Neural progenitor cell (in vitro differentiated cells): Measurements from ENCODE around the gene RIPK3. TPM values are rescaled to one million over a fixed set of nuclear protein-coding genes. Genes with fewer than 3 reads are reported as not detected.
A peak's percentile ranks its signal among the peaks of the same experiment; 100 is the strongest.

Source experiments
- DNase-seq: peaks from one replicate; pipeline ENCODE4 v3.0.0-alpha.2; 2016; ENCODE audit warnings: low spot score
- H2AFZ ChIP-seq: fragments of 200-600 bp; sonication (generic); replicated peaks from 2 replicates; pipeline ENCODE4 v1.6.1; 2016; ENCODE audit warnings: antibody characterized with exemption
- H3F3A ChIP-seq: fragments of 200-600 bp; sonication (generic); 2 replicates; pipeline ENCODE4 v1.6.1; 2016; ENCODE audit warnings: antibody characterized with exemption, low read depth
- H3K27ac ChIP-seq: fragments of 200-600 bp; sonication (generic); 2 replicates; pipeline ENCODE4 v1.5.1; 2016; ENCODE audit warnings: mild to moderate bottlenecking
- H3K27me3 ChIP-seq: fragments of 200-600 bp; sonication (generic); 2 replicates; pipeline ENCODE4 v1.6.1; 2016; ENCODE audit warnings: mild to moderate bottlenecking, moderate library complexity
- H3K36me3 ChIP-seq: fragments of 200-600 bp; sonication (generic); 2 replicates; pipeline ENCODE4 v1.5.1; 2016
- H3K4me1 ChIP-seq: fragments of 200-600 bp; sonication (generic); 2 replicates; pipeline ENCODE4 v1.6.1; 2016; ENCODE audit warnings: mixed run types
- H3K4me2 ChIP-seq: fragments of 200-600 bp; sonication (generic); 2 replicates; pipeline ENCODE4 v1.6.1; 2016
- H3K4me3 ChIP-seq: fragments of 200-600 bp; sonication (generic); 2 replicates; pipeline ENCODE4 v1.5.1; 2016
- H3K79me2 ChIP-seq: fragments of 200-600 bp; sonication (generic); 2 replicates; pipeline ENCODE4 v1.6.1; 2016; ENCODE audit warnings: low read depth
- H3K9ac ChIP-seq: fragments of 200-600 bp; sonication (generic); 2 replicates; pipeline ENCODE4 v1.6.1; 2016
- H3K9me3 ChIP-seq: fragments of 200-600 bp; sonication (generic); 2 replicates; pipeline ENCODE4 v1.5.1; 2016; ENCODE audit warnings: low read depth
- H4K20me1 ChIP-seq: fragments of 200-600 bp; sonication (generic); 2 replicates; pipeline ENCODE4 v1.6.1; 2016; ENCODE audit warnings: low read depth
- H3K27ac Mint-ChIP-seq: 3 replicates; pipeline ENCODE4 v1.8.0; 2021; ENCODE audit warnings: mixed read lengths
- H3K27me3 Mint-ChIP-seq: 2 replicates; pipeline ENCODE4 v1.8.0; 2022; ENCODE audit warnings: low read depth, mild to moderate bottlenecking, inconsistent platforms, moderate library complexity, mixed read lengths; ENCODE audit not compliant: insufficient read depth
- H3K36me3 Mint-ChIP-seq: 3 replicates; pipeline ENCODE4 v1.8.0; 2021; ENCODE audit warnings: mixed read lengths
- H3K4me1 Mint-ChIP-seq: 3 replicates; pipeline ENCODE4 v1.8.0; 2021; ENCODE audit warnings: mixed read lengths
- H3K4me3 Mint-ChIP-seq: 3 replicates; pipeline ENCODE4 v1.8.0; 2021; ENCODE audit warnings: mild to moderate bottlenecking, moderate library complexity, mixed read lengths
- H3K9me3 Mint-ChIP-seq: 3 replicates; pipeline ENCODE4 v1.8.0; 2020; ENCODE audit warnings: mixed read lengths
- EZH2 ChIP-seq: fragments of 200-600 bp; sonication (generic); IDR thresholded peaks from 2 replicates; pipeline ENCODE4 v1.6.1; 2017; ENCODE audit warnings: antibody characterized with exemption, mild to moderate bottlenecking, moderate library complexity
- EZH2phosphoT487 ChIP-seq: fragments of 200-600 bp; sonication (generic); IDR thresholded peaks from 2 replicates; pipeline ENCODE4 v1.6.1; 2017; ENCODE audit warnings: antibody characterized with exemption
- total RNA-seq: library from RNA; depleted of rRNA; stranded (reverse); fragments of >200 nt; gene quantifications from 2 replicates; pipeline ENCODE4 v1.2.3, GENCODE V29; 2015; ENCODE audit warnings: low replicate concordance
- TF ChIP-seq, protein P1 (sequence below): fragments of 200-600 bp; sonication (generic); IDR thresholded peaks from 2 replicates; pipeline ENCODE4 v1.5.1; 2017; ENCODE audit warnings: antibody characterized with exemption, mild to moderate bottlenecking

The RIPK3 gene
- total RNA-seq, 1 donor from 2014 or later, result not detected

DNA sequence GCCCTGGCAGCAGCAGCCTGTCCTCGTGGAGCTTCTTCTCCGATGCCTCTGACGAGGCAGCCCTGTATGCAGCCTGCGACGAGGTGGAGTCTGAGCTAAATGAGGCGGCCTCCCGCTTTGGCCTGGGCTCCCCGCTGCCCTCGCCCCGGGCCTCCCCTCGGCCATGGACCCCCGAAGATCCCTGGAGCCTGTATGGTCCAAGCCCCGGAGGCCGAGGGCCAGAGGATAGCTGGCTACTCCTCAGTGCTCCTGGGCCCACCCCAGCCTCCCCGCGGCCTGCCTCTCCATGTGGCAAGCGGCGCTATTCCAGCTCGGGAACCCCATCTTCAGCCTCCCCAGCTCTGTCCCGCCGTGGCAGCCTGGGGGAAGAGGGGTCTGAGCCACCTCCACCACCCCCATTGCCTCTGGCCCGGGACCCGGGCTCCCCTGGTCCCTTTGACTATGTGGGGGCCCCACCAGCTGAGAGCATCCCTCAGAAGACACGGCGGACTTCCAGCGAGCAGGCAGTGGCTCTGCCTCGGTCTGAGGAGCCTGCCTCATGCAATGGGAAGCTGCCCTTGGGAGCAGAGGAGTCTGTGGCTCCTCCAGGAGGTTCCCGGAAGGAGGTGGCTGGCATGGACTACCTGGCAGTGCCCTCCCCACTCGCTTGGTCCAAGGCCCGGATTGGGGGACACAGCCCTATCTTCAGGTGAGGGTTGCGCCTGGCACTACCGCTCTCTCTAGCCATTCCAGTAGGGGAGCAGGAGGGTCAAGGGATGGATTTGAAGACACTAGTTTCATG is 30.3 kb upstream of the RIPK3 start:
- no peak overlapping the region for H3K4me3 Mint-ChIP-seq
- no peak overlapping the region for H3K9ac ChIP-seq
- no peaks in the 10 kb centered on the region for H3K36me3 ChIP-seq
- H3K79me2 ChIP-seq, result peaks cover 3% of the 10 kb centered on the region
- TF ChIP-seq, protein P1, sequence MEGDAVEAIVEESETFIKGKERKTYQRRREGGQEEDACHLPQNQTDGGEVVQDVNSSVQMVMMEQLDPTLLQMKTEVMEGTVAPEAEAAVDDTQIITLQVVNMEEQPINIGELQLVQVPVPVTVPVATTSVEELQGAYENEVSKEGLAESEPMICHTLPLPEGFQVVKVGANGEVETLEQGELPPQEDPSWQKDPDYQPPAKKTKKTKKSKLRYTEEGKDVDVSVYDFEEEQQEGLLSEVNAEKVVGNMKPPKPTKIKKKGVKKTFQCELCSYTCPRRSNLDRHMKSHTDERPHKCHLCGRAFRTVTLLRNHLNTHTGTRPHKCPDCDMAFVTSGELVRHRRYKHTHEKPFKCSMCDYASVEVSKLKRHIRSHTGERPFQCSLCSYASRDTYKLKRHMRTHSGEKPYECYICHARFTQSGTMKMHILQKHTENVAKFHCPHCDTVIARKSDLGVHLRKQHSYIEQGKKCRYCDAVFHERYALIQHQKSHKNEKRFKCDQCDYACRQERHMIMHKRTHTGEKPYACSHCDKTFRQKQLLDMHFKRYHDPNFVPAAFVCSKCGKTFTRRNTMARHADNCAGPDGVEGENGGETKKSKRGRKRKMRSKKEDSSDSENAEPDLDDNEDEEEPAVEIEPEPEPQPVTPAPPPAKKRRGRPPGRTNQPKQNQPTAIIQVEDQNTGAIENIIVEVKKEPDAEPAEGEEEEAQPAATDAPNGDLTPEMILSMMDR, result no peak
- TF ChIP-seq EZH2phosphoT487 (no peak), EZH2 (no peak)
- H3K36me3 Mint-ChIP-seq, result peaks cover 11% of the 10 kb centered on the region
- H3K9me3 Mint-ChIP-seq, result no peaks in the 10 kb centered on the region
- H3K4me2 ChIP-seq, result no peak overlapping the region
- peaks cover 32% of the 10 kb centered on the region for H3F3A ChIP-seq
- H3K4me1 Mint-ChIP-seq, result peaks cover 14% of the 10 kb centered on the region
- no peak overlapping the region for H3K27ac ChIP-seq
- H3K4me3 ChIP-seq, result no peak overlapping the region
- no peaks in the 10 kb centered on the region for H3K27me3 ChIP-seq
- H3K27me3 Mint-ChIP-seq, result peaks cover 12% of the 10 kb centered on the region
- no peaks in the 10 kb centered on the region for H4K20me1 ChIP-seq
- no peak for DNase-seq
- H3K4me1 ChIP-seq, result peaks cover 18% of the 10 kb centered on the region
- H3K27ac Mint-ChIP-seq, result no peak overlapping the region
- H2AFZ ChIP-seq, result no peak overlapping the region
- no peaks in the 10 kb centered on the region for H3K9me3 ChIP-seq

DNA sequence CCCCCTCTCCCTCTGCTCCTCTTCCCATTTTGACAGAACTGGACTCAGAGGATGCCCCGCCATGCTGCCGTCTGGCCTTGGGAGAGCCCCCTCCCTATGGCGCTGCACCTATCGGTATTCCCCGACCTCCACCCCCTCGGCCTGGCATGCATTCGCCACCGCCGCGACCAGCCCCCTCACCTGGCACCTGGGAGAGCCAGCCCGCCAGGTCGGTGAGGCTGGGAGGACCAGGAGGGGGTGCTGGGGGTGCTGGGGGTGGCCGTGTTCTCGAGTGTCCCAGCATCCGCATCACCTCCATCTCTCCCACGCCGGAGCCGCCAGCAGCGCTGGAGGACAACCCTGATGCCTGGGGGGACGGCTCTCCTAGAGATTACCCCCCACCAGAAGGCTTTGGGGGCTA is 29.7 kb upstream of the RIPK3 start:
- H3F3A ChIP-seq, result peaks cover 36% of the 10 kb centered on the region
- no peak for TF ChIP-seq EZH2
- TF ChIP-seq, protein P1, result no peak
- TF ChIP-seq EZH2phosphoT487, result no peak
- no peaks in the 10 kb centered on the region for H3K9me3 ChIP-seq
- no peaks in the 10 kb centered on the region for H3K36me3 ChIP-seq
- H3K9ac ChIP-seq, result no peak overlapping the region
- no peak overlapping the region for H3K27ac ChIP-seq
- peaks cover 11% of the 10 kb centered on the region for H3K27me3 Mint-ChIP-seq
- no peak for DNase-seq
- H3K4me2 ChIP-seq, result peak overlapping the region; percentile 85
- no peak overlapping the region for H2AFZ ChIP-seq
- H3K79me2 ChIP-seq, result peaks cover 3% of the 10 kb centered on the region
- peak overlapping the region; percentile 85 for H3K4me3 Mint-ChIP-seq
- H3K27ac Mint-ChIP-seq, result peak overlapping the region; percentile 49
- H4K20me1 ChIP-seq, result no peaks in the 10 kb centered on the region
- peak overlapping the region; percentile 74 for H3K4me3 ChIP-seq
- H3K27me3 ChIP-seq, result no peaks in the 10 kb centered on the region
- peaks cover 18% of the 10 kb centered on the region for H3K4me1 ChIP-seq
- peaks cover 11% of the 10 kb centered on the region for H3K36me3 Mint-ChIP-seq
- no peaks in the 10 kb centered on the region for H3K9me3 Mint-ChIP-seq
- H3K4me1 Mint-ChIP-seq, result peaks cover 15% of the 10 kb centered on the region

DNA sequence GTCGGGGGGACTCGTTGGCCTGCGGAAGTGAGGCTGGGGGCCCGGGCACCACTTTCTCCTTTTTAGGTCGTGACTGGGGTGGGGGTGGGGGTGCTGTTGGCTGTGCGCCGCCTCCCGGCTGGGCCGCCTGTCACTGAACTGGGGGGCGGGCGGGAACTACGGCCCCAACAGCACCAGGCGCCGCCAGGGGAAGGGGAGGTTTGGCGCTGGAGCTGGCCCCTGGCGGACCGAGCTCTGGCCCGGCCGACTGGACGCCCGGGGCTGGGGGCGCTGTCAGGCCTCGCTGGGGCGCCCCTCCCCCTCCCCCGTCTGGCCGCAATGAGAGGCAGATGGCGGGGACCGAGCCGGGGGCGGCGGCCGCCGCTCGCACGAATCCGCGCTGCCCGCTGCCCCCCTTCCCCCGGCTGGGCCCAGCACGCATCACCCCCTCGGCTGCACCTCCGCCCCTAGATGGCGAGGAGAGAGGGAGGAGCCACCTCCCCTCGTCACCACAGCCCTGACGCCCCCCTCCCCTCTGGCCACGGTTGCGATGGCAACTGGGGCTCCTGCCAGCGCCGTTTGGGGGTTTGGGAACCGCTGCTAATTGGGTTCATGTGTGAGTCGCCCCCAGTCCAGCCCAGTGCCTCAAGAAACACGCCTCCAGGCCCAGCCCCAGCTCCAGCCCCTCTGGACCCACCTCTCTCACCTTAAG is 28.9 kb upstream of the RIPK3 start:
- peak; percentile 91 for DNase-seq
- H3K4me3 ChIP-seq, result peak overlapping the region; percentile 74
- Mint-ChIP-seq H3K36me3 (peaks cover 11% of the 10 kb centered on the region), H3K9me3 (no peaks in the 10 kb centered on the region), H3K4me3 (peak overlapping the region; percentile 93), H3K4me1 (peaks cover 15% of the 10 kb centered on the region), H3K27ac (peak overlapping the region; percentile 99), H3K27me3 (peaks cover 8% of the 10 kb centered on the region)
- TF ChIP-seq EZH2phosphoT487, result no peak
- TF ChIP-seq EZH2, result no peak
- TF ChIP-seq, protein P1, result peak; percentile 31
- H4K20me1 ChIP-seq, result no peaks in the 10 kb centered on the region
- H2AFZ ChIP-seq, result no peak overlapping the region
- H3K4me1 ChIP-seq, result peaks cover 18% of the 10 kb centered on the region
- H3K9me3 ChIP-seq, result no peaks in the 10 kb centered on the region
- peaks cover 2% of the 10 kb centered on the region for H3K27me3 ChIP-seq
- H3K27ac ChIP-seq, result no peak overlapping the region
- H3K79me2 ChIP-seq, result peaks cover 3% of the 10 kb centered on the region
- peaks cover 36% of the 10 kb centered on the region for H3F3A ChIP-seq
- H3K9ac ChIP-seq, result no peak overlapping the region
- H3K4me2 ChIP-seq, result peak overlapping the region; percentile 85
- no peaks in the 10 kb centered on the region for H3K36me3 ChIP-seq
